Measurements from ENCODE around the gene EIF4G1. TPM values are rescaled to one million over a fixed set of nuclear protein-coding genes. Genes with fewer than 3 reads are reported as not detected.
"Not testable (repeated sequence)": the region's sequence is repeated elsewhere in the genome, so short reads cannot be mapped to it uniquely, and the experiment has no call there.

The EIF4G1 gene
- polyA plus RNA-seq, 1 donor: 197 TPM

GRCh38 chr3:184334470-184335158, 20.2 kb downstream of the EIF4G1 start:
- DNase-seq: no peak

- no peak for DNase-seq
Measured at GRCh38 chr3:184335291-184335660, 20.9 kb downstream of the EIF4G1 start.

- peak; percentile 90 for DNase-seq
Measured at GRCh38 chr3:184335661-184336546, 21.5 kb downstream of the EIF4G1 start.

GRCh38 chr3:184336547-184337398, 22.4 kb downstream of the EIF4G1 start:
- peak; percentile 66 for DNase-seq

GRCh38 chr3:184337399-184337714, 23.0 kb downstream of the EIF4G1 start, which contains the start of gene FAM131A:
Gene FAM131A, plus strand, starts transcription at chr3:184337600. Its CDS starts 31 bp downstream, at chr3:184337631.
- DNase-seq: peak; percentile 86

- no peak for DNase-seq
Measured at GRCh38 chr3:184337981-184338380, 23.6 kb downstream of the EIF4G1 start.

- DNase-seq: peak; percentile 94
Measured at GRCh38 chr3:184338511-184338945, 24.1 kb downstream of the EIF4G1 start.

- no peak for DNase-seq
Measured at GRCh38 chr3:184339001-184339400, 24.6 kb downstream of the EIF4G1 start.

GRCh38 chr3:184339451-184340135, 25.2 kb downstream of the EIF4G1 start:
- DNase-seq: not testable (repeated sequence)

- DNase-seq: no peak
Measured at GRCh38 chr3:184341925-184342324, 27.5 kb downstream of the EIF4G1 start.

GRCh38 chr3:184343200-184343876, 28.9 kb downstream of the EIF4G1 start:
- no peak for DNase-seq

GRCh38 chr3:184344579-184345316, 30.3 kb downstream of the EIF4G1 start:
- DNase-seq: no peak

GRCh38 chr3:184345317-184346144, 31.1 kb downstream of the EIF4G1 start:
- no peak for DNase-seq

GRCh38 chr3:184346480-184347190, 32.2 kb downstream of the EIF4G1 start:
- DNase-seq: no peak

GRCh38 chr3:184347321-184348056, 33.1 kb downstream of the EIF4G1 start:
- DNase-seq: no peak

- no peak for DNase-seq
Measured at GRCh38 chr3:184348057-184348382, 33.6 kb downstream of the EIF4G1 start.

- no peak for DNase-seq
Measured at GRCh38 chr3:184349563-184350470, 35.4 kb downstream of the EIF4G1 start.

- no peak for DNase-seq
Measured at GRCh38 chr3:184350618-184351017, 36.2 kb downstream of the EIF4G1 start.
